Pons (tissue), 1 donor: Measurements from ENCODE around the gene REN.

ENCODE experiments used
- DNase-seq: peaks from one replicate; pipeline ENCODE4 v3.0.0-alpha.2; 2016; ENCODE audit warnings: low spot score

The REN gene

DNA sequence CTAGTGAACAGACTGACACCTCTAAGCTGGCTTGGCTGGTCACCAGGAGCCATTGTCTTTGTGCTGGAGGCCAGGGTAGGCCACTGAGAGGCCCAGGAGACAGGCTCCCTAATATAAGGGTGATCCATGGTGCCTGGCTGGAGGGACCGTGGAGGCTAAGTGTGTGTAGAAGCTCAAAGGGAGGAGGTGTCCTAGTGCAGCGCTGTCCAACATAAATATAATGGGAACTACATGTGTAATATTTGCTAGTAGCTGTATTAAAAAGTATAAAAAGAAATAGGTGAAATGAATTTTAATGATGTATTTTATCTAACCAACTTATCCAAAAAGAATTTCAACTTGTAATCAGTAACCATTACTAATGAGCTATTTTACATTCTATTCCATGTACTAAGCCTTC lies 58.2 kb downstream of the REN start:
- DNase-seq = no peak

DNA sequence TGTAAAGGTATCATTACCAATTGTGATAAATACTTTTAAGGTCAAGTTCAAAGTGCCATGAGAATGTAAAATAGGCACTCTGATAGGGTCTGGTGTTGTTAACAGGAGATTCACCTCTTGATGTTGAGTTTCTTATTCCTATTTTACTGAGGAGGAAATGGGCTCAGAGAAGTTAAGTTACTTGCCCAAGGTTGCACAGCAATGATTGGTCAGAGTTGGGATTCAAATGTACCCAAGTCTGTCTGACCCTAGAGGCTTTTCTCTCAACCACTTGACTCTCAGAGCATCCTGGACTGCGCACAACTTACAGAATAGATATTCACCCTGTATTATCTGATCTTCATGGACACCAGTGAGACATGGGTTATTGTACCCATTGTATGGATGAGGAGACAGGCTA lies 59.3 kb downstream of the REN start:
- DNase-seq = no peak

DNA sequence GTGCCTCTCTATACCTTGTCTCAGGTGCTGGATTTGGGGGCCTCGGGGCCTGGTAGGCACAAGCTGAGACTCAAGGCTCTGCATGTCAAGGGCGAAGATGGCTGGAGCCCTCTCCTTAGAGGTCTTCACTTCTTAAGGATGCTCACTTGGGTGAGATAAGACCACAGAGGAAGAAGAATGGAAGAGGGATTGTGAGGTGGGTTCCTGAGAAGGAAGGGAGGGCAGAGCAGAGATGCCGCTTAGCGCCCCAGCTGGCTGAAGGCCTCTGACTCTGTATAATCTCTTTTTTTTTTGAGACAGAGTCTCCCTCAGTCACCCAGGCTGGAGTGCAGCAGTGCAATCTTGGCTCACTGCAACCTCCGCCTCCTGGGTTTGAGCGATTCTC lies 61.0 kb downstream of the REN start:
- no peak for DNase-seq
